Upper lobe of left lung (tissue), 6 donors: Measurements from ENCODE around the gene BCAS3. TPM values are rescaled to one million over a fixed set of nuclear protein-coding genes. Genes with fewer than 3 reads are reported as not detected.

Source experiments
- ATAC-seq, 2 donors: fragments of 200-7000 bp; cut with Tn5 transposase; one replicate each; pipeline ENCODE4 v1.9.1; 2022; ENCODE audit warnings: mild to moderate bottlenecking in 2 of 2, moderate library complexity in 2 of 2; ENCODE audit not compliant: low FRiP score in 2 of 2
- DNase-seq, 2 donors: peaks; one replicate each; pipeline ENCODE4 v3.0.0-alpha.2; 2019 to 2020
- H3K27ac ChIP-seq, 4 donors: fragments of 200-600 bp; sonication (generic); one replicate each; pipeline ENCODE4 v1.5.1; 2016 to 2019
- H3K27me3 ChIP-seq, 4 donors: fragments of 200-600 bp; sonication (generic); one replicate each; pipeline ENCODE4 v1.5.1; 2017 to 2019
- H3K36me3 ChIP-seq, 4 donors: fragments of 200-600 bp; sonication (generic); one replicate each; pipeline ENCODE4 v1.5.1; 2016 to 2019
- H3K4me1 ChIP-seq, 4 donors: fragments of 200-600 bp; sonication (generic); one replicate each; pipeline ENCODE4 v1.5.1; 2018 to 2019
- H3K4me3 ChIP-seq, 4 donors: fragments of 200-600 bp; sonication (generic); one replicate each; pipeline ENCODE4 v1.5.1; 2017 to 2019; ENCODE audit warnings: mild to moderate bottlenecking in 2 of 4, moderate library complexity in 1 of 4
- H3K9me3 ChIP-seq, 4 donors: fragments of 200-600 bp; sonication (generic); one replicate each; pipeline ENCODE4 v1.5.1; 2018 to 2019
- EP300 ChIP-seq, 4 donors: sonication (generic); formaldehyde crosslinking; IDR thresholded peaks; one replicate each; pipeline ENCODE4 v1.5.1; 2017; ENCODE audit warnings: antibody characterized with exemption in 4 of 4, control low read depth in 2 of 4
- POLR2A ChIP-seq, 4 donors: fragments of 450-650 bp; IDR thresholded peaks; one replicate each; pipeline ENCODE4 v1.5.1; 2016 to 2017; ENCODE audit warnings: antibody characterized with exemption in 4 of 4, mild to moderate bottlenecking in 2 of 4
- POLR2AphosphoS5 ChIP-seq, 2 donors: sonication (generic); formaldehyde crosslinking; IDR thresholded peaks; one replicate each; pipeline ENCODE4 v1.5.1; 2017; ENCODE audit warnings: antibody characterized with exemption in 2 of 2
- WGBS, 2 donors: methylation state at CpG; one replicate each; pipeline ENCODE4 v1.1.5; 2017 to 2018; 5-methylcytosine and 5-hydroxymethylcytosine counted together
- total RNA-seq, 6 donors: library from RNA; depleted of rRNA in 4 of 6; stranded (reverse); fragments of >200 nt in 4 of 6; gene quantifications; one replicate each; pipeline versions ENCODE4 v1.1.0 to v1.2.1, GENCODE V29; 2016 to 2021
- TF ChIP-seq, protein P1 (sequence below), 6 experiments: fragments of 450-650 bp in 4 of 6; fragments of 200-600 bp in 2 of 6; sonication (generic) in 2 of 6; IDR thresholded peaks; one replicate each; pipeline ENCODE4 v1.5.1; 2016 to 2019; ENCODE audit warnings: antibody characterized with exemption in 6 of 6
- donor health status: DM: no; HTN: no; CAD: no; lungs with moderate emphysema.
- donor health status: DM: no; HTN: yes; CAD: no; lungs with severe emphysema.

The BCAS3 gene
- total RNA-seq, 6 donors from 2014 or later = 20.1 to 111 (median 37.0) TPM

DNA sequence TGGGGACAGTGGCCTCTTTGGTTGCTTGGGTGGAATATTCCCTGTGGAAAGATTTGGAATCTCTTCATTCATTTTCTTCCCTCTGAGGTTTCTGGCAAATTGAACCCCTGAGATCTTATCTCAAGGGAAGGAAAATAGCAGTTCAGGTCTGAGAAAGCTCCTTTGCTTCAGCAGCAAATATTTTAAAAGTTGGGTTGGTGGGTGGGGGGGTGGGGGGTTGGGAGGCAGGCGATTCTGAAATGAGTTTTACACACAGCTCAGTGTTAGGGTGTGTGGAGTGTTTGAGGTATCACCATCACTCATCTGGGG lies 728.8 kb downstream of the BCAS3 start:
- DNase-seq = no peak
- ATAC-seq = no peak
- no peak for TF ChIP-seq POLR2AphosphoS5 (IDR thresholded peaks at IDR 0.05)
- no peak for TF ChIP-seq EP300 (IDR thresholded peaks at IDR 0.05)
- TF ChIP-seq POLR2A (IDR thresholded peaks at IDR 0.05) = no peak
- TF ChIP-seq, protein P1, sequence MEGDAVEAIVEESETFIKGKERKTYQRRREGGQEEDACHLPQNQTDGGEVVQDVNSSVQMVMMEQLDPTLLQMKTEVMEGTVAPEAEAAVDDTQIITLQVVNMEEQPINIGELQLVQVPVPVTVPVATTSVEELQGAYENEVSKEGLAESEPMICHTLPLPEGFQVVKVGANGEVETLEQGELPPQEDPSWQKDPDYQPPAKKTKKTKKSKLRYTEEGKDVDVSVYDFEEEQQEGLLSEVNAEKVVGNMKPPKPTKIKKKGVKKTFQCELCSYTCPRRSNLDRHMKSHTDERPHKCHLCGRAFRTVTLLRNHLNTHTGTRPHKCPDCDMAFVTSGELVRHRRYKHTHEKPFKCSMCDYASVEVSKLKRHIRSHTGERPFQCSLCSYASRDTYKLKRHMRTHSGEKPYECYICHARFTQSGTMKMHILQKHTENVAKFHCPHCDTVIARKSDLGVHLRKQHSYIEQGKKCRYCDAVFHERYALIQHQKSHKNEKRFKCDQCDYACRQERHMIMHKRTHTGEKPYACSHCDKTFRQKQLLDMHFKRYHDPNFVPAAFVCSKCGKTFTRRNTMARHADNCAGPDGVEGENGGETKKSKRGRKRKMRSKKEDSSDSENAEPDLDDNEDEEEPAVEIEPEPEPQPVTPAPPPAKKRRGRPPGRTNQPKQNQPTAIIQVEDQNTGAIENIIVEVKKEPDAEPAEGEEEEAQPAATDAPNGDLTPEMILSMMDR (IDR thresholded peaks at IDR 0.05) = no peak
- H3K27ac ChIP-seq = peak overlapping the region; percentile 90 to 97 (median 92)
- peak overlapping the region in 3 of 4 donors; percentile 55 to 63 (median 61) for H3K4me3 ChIP-seq
- peaks cover 0 to 67% (median 32%) of the 10 kb centered on the region in 4 donors for H3K36me3 ChIP-seq
- WGBS, 2 donors = 41 to 55% methylated on average over 1 of the region's 1 CpG
- peaks cover 1 to 53% (median 35%) of the 10 kb centered on the region in 4 donors for H3K27me3 ChIP-seq
- peaks cover 26 to 77% (median 51%) of the 10 kb centered on the region in 4 donors for H3K4me1 ChIP-seq
- no peaks in the 10 kb centered on the region for H3K9me3 ChIP-seq

DNA sequence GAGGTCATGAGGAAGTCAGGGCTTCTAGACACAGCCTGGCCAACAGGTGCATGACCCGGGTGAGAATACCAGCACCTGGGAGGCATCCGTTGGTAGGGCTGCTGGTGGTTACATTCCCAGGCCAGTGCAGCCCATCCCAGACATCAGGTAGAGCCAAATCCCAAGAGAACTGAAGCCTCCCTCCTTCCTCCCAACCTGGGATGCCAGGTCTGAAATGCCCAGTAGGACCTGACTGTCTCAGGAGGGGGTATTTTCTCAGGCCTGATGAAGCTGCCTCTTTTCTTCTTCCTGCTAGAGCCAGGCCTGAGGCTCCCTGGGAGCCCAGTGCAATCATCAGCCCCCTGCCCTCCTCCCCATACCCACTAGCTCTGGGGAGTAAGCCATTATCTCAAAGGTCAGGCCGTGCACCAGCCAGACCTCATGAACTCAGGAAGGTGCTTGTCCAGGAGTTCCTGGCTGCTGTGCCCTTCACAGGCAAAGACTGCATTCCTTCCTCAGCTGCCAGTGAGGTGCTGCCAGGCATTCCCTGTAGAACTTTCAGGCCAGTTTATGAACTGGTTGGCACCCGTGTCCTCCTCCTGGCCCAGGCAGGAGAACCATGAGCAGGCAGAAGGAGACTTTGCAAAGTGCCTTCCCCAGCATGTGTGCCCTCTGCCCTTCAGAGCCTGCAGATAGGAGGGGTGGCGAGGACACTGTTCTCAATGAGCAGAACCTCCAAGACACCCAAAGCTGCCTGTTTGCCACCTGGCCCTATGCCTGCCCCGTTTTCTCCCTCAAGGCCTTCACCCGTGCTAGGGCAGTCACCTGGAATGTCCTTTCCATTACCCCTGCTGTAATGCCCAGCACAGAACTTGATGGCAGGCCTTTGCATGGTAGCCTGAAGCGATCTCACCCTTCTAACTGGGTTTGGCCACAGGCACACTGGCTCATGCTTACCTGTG lies 729.6 kb downstream of the BCAS3 start:
- peaks cover 0 to 60% (median 29%) of the 10 kb centered on the region in 4 donors for H3K36me3 ChIP-seq
- H3K27ac ChIP-seq = peak overlapping the region; percentile 90 to 97 (median 92)
- TF ChIP-seq, protein P1 (IDR thresholded peaks at IDR 0.05) = no peak
- TF ChIP-seq EP300 (IDR thresholded peaks at IDR 0.05) = no peak
- no peak for TF ChIP-seq POLR2AphosphoS5 (IDR thresholded peaks at IDR 0.05)
- no peak for TF ChIP-seq POLR2A (IDR thresholded peaks at IDR 0.05)
- H3K9me3 ChIP-seq = no peaks in the 10 kb centered on the region
- DNase-seq (peak in 1 of 2 donors; percentile 19), ATAC-seq (no peak)
- 64 to 77% methylated on average over 3 to 7 of the region's 8 CpGs for WGBS, 2 donors
- peak overlapping the region in 3 of 4 donors; percentile 55 to 63 (median 61) for H3K4me3 ChIP-seq
- H3K4me1 ChIP-seq = peaks cover 26 to 85% (median 57%) of the 10 kb centered on the region in 4 donors
- peaks cover 0 to 47% (median 33%) of the 10 kb centered on the region in 4 donors for H3K27me3 ChIP-seq

DNA sequence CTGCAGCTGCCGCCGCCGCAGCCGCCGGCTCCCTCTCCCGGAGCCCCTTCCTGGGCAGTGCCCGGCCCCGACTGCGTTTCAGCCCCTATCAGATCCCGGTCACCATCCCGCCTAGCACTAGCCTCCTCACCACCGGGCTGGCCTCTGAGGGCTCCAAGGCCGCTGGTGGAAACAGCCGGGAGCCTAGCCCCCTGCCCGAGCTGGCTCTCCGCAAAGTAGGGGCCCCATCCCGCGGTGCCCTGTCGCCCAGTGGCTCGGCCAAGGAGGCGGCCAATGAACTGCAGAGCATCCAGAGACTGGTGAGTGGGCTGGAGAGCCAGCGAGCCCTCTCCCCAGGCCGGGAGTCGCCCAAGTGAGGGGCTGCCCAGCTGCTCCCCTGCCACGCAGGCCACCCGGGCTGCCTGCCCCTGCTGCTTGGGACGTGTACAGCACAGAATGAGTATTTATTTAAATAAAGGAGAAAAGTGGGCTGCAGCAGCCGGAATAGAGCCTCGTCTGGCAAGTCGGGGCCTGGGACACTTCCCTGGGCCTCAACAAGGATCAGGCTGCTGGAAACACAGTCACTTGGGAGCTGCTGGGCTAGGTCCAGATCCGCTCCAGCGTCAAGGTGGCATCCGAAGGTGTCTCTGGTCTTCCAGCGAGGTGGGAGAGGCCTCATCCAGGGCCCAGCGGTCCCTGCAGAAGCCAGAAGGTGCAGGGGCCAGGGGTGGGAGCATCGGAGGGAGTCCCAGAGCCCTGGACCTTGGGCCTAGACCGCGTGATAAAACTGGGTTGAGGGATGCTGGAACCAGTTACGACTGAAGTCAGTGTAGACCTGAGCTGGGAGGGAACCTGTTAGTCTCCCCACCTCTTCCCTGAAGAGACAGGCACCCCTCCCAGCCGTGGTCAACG lies 730.7 kb downstream of the BCAS3 start:
- TF ChIP-seq, protein P1 (IDR thresholded peaks at IDR 0.05) = no peak
- TF ChIP-seq EP300 (IDR thresholded peaks at IDR 0.05) (no peak), POLR2A (IDR thresholded peaks at IDR 0.05) (no peak), POLR2AphosphoS5 (IDR thresholded peaks at IDR 0.05) (no peak)
- no peaks in the 10 kb centered on the region for H3K9me3 ChIP-seq
- 55 to 67% methylated on average over 21 to 41 of the region's 41 CpGs for WGBS, 2 donors
- H3K36me3 ChIP-seq = peaks cover 0 to 49% (median 26%) of the 10 kb centered on the region in 4 donors
- H3K27ac ChIP-seq = peak overlapping the region; percentile 90 to 97 (median 92)
- DNase-seq = peak; percentile 18 to 79
- H3K4me1 ChIP-seq = peaks cover 22 to 90% (median 55%) of the 10 kb centered on the region in 4 donors
- peaks cover 0 to 47% (median 31%) of the 10 kb centered on the region in 4 donors for H3K27me3 ChIP-seq
- ATAC-seq = no peak
- peak overlapping the region in 3 of 4 donors; percentile 1 to 63 (median 55) for H3K4me3 ChIP-seq

DNA sequence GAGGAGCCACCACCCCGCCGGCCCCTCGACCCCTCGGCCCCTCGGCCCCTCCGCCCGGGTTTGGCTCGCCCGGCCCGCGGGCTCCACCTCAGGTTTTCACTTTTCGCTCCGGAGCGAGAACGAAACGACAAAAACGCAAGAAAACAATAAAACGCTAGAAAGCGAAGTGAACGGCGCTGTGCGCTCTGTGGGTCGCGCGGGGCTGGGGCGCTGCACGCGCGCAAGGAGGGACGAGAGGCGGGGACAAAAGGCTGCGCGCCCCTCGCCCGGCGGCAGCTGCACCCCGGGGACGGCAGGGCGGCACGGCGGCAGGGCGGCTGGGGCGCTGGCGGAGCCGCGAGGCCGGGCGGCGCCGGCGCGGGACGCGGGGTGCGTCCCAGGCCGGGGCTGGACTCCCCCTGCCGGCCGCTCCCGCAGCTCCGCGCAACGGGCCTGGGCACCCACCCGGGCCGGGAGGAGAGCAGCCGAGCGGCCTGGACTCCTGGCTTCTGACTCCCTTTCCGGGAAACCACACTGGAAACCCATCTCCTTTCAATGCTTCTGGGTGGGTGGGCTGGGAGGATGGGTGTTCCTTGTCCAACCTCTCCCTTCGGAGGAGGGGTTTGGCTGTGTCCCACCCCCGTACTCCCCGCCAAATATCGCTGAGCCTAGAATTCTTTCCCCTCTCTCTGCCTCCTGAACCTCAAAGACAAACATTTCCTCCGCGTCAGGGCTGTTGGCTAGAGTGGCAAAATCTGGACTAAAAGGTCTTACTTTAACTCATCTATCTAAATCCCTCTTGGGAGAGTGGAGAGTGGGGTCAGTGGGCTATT lies 731.9 kb downstream of the BCAS3 start:
- WGBS, 2 donors = 2% methylated on average over 40 to 52 of the region's 73 CpGs
- Histone ChIP-seq H3K27me3 (peaks cover 0 to 36% (median 23%) of the 10 kb centered on the region in 4 donors), H3K9me3 (no peaks in the 10 kb centered on the region), H3K4me3 (peak overlapping the region; percentile 7 to 63 (median 57)), H3K36me3 (peaks cover 0 to 38% (median 17%) of the 10 kb centered on the region in 4 donors), H3K27ac (peak overlapping the region; percentile 90 to 97 (median 92)), H3K4me1 (peaks cover 28 to 90% (median 55%) of the 10 kb centered on the region in 4 donors)
- peak; percentile 25 to 60 for ATAC-seq
- peak; percentile 60 to 94 for DNase-seq
- TF ChIP-seq POLR2A (IDR thresholded peaks at IDR 0.05) (no peak), POLR2AphosphoS5 (IDR thresholded peaks at IDR 0.05) (peak in 1 of 2 donors; percentile 3), EP300 (IDR thresholded peaks at IDR 0.05) (no peak)
- TF ChIP-seq, protein P1 (IDR thresholded peaks at IDR 0.05) = peak; percentile 64 to 85 (median 80)
